ENCODE measurements around the gene TP53BP2.

The TP53BP2 gene

GRCh38 chr1:223771814-223772770, 73.7 kb downstream of the TP53BP2 start:
- ATAC-seq (ENCODE audit: low read depth) = peak; percentile 70

GRCh38 chr1:223771469-223771813, 74.3 kb downstream of the TP53BP2 start:
- H3K9me3 ChIP-seq (ENCODE audit: severe bottlenecking) = no peaks in the 10 kb centered on the region
- H3K4me1 ChIP-seq (ENCODE audit: insufficient read depth, poor library complexity, severe bottlenecking) = peaks cover 40% of the 10 kb centered on the region
- ATAC-seq (ENCODE audit: low read depth) = no peak
- peaks cover 68% of the 10 kb centered on the region for H3K36me3 ChIP-seq (ENCODE audit: low read depth)
- no peak overlapping the region for H3K4me3 ChIP-seq (ENCODE audit: severe bottlenecking)
- TF ChIP-seq CTCF (IDR thresholded peaks at IDR 0.05; ENCODE audit: poor library complexity, severe bottlenecking) = no peak
- peak overlapping the region; percentile 81 for H3K27ac ChIP-seq (ENCODE audit: poor library complexity, severe bottlenecking)
- DNase-seq (ENCODE audit: low spot score) = no peak
- H3K27me3 ChIP-seq (ENCODE audit: insufficient read depth, poor library complexity, severe bottlenecking) = no peaks in the 10 kb centered on the region

More at GRCh38 chr1:223771814-223772770, 73.7 kb downstream of the TP53BP2 start:
- peak; percentile 67 for DNase-seq (ENCODE audit: low spot score)
- no peaks in the 10 kb centered on the region for H3K27me3 ChIP-seq (ENCODE audit: insufficient read depth, poor library complexity, severe bottlenecking)
- peaks cover 65% of the 10 kb centered on the region for H3K36me3 ChIP-seq (ENCODE audit: low read depth)
- no peaks in the 10 kb centered on the region for H3K9me3 ChIP-seq (ENCODE audit: severe bottlenecking)
- no peak overlapping the region for H3K4me3 ChIP-seq (ENCODE audit: severe bottlenecking)
- peaks cover 41% of the 10 kb centered on the region for H3K4me1 ChIP-seq (ENCODE audit: insufficient read depth, poor library complexity, severe bottlenecking)
- TF ChIP-seq CTCF (IDR thresholded peaks at IDR 0.05; ENCODE audit: poor library complexity, severe bottlenecking) = no peak
- H3K27ac ChIP-seq (ENCODE audit: poor library complexity, severe bottlenecking) = peak overlapping the region; percentile 81

GRCh38 chr1:223770621-223771315, 75.0 kb downstream of the TP53BP2 start:
- Histone ChIP-seq H3K27me3 (ENCODE audit: insufficient read depth, poor library complexity, severe bottlenecking) (no peaks in the 10 kb centered on the region), H3K9me3 (ENCODE audit: severe bottlenecking) (no peaks in the 10 kb centered on the region), H3K36me3 (ENCODE audit: low read depth) (peaks cover 72% of the 10 kb centered on the region), H3K4me3 (ENCODE audit: severe bottlenecking) (no peak overlapping the region), H3K4me1 (ENCODE audit: insufficient read depth, poor library complexity, severe bottlenecking) (peaks cover 33% of the 10 kb centered on the region), H3K27ac (ENCODE audit: poor library complexity, severe bottlenecking) (peak overlapping the region; percentile 81)
- DNase-seq (ENCODE audit: low spot score) = no peak
- TF ChIP-seq CTCF (IDR thresholded peaks at IDR 0.05; ENCODE audit: poor library complexity, severe bottlenecking) = no peak
- no peak for ATAC-seq (ENCODE audit: low read depth)

GRCh38 chr1:223765719-223766340, 79.9 kb downstream of the TP53BP2 start:
- TF ChIP-seq CTCF (IDR thresholded peaks at IDR 0.05; ENCODE audit: poor library complexity, severe bottlenecking) = no peak
- DNase-seq (ENCODE audit: low spot score) (no peak), ATAC-seq (ENCODE audit: low read depth) (no peak)
- no peaks in the 10 kb centered on the region for H3K9me3 ChIP-seq (ENCODE audit: severe bottlenecking)
- no peak overlapping the region for H3K4me3 ChIP-seq (ENCODE audit: severe bottlenecking)
- H3K36me3 ChIP-seq (ENCODE audit: low read depth) = peaks cover 74% of the 10 kb centered on the region
- H3K27ac ChIP-seq (ENCODE audit: poor library complexity, severe bottlenecking) = no peak overlapping the region
- peaks cover 7% of the 10 kb centered on the region for H3K4me1 ChIP-seq (ENCODE audit: insufficient read depth, poor library complexity, severe bottlenecking)
- no peaks in the 10 kb centered on the region for H3K27me3 ChIP-seq (ENCODE audit: insufficient read depth, poor library complexity, severe bottlenecking)

Data from RWPE2 (cell line).